ENCODE results near the gene OR4C6.

The OR4C6 gene

GRCh38 chr11:55714982-55715888 lies 53.2 kb downstream of the OR4C6 start:
- H2AFZ ChIP-seq (ENCODE audit: low read depth, low read length): no peak overlapping the region
- H3K4me3 ChIP-seq (ENCODE audit: low read length): no peak overlapping the region
- H3K4me1 ChIP-seq (ENCODE audit: insufficient read depth, low read length): no peaks in the 10 kb centered on the region
- H3K27me3 ChIP-seq (ENCODE audit: insufficient read depth, low read length): no peaks in the 10 kb centered on the region
- H3K36me3 ChIP-seq (ENCODE audit: insufficient read depth, low read length): no peaks in the 10 kb centered on the region
- no peaks in the 10 kb centered on the region for H3K9me3 ChIP-seq (ENCODE audit: low read length)
